ENCODE results near the gene TUNAR. TPM values are rescaled to one million over a fixed set of nuclear protein-coding genes. Genes with fewer than 3 reads are reported as not detected.

TUNAR gene
- total and polyA plus RNA-seq, 5 experiments from 2014 or later: not detected

DNA sequence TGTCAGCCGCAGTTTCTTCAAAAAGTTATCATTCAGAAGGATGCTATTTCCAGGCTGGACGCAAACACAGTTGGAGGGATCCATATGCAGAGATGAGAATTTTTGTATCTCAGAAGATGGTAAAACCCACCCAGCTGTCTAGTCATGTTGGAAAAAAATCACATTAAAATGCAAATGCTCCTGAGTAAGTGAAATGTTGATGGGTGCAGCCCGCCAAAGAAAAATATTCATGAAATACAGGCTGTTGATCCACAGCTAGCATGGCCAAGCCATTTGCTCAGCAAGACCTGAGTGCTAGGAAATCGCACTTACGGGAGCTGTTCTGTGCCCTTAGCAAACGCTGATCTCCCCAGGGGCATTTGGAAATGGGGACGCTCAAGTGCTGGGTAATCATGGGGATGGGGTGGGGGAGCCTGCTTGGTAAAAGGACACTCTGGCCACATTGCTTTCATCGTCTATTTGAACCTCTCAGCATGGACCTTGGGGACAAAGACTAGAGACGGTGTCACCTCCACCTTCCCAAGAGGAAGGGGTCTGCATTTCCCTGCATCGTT lies 25.7 kb downstream of the TUNAR start:
- ATAC-seq (no peak), DNase-seq (no peak)
- H3K4me3 Mint-ChIP-seq: no peak overlapping the region
- H3K36me3 Mint-ChIP-seq: no peaks in the 10 kb centered on the region
- H3K9me3 Mint-ChIP-seq: no peaks in the 10 kb centered on the region
- no peaks in the 10 kb centered on the region for H3K4me1 Mint-ChIP-seq
- peaks cover 18 to 56% (median 32%) of the 10 kb centered on the region in 5 donors for H3K27me3 Mint-ChIP-seq
- H3K27ac Mint-ChIP-seq: no peak overlapping the region
- POLR2A ChIA-PET: no interaction called here

DNA sequence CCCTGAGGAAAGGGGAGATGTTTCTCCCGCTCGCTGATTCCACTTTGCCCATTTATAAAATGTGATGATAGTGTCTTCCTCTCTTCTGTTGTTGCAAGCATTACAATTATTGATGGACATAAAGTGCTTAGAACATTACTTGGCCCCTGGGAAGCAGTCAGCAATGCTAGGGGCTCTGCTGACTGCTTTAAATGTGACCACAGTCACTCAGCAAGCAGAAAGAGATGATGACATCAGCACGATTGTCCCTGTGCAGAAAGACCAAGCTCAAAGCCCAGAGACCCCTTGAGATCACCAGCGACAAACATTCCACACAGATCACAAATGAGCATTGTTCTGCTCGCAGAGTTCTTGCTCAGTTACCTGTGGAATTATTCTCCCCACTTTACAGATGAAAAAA lies 26.5 kb downstream of the TUNAR start:
- H3K4me1 Mint-ChIP-seq: no peaks in the 10 kb centered on the region
- DNase-seq (no peak), ATAC-seq (no peak)
- no peaks in the 10 kb centered on the region for H3K9me3 Mint-ChIP-seq
- no peak overlapping the region for H3K27ac Mint-ChIP-seq
- POLR2A ChIA-PET: no interaction called here
- H3K36me3 Mint-ChIP-seq: no peaks in the 10 kb centered on the region
- peaks cover 18 to 47% (median 30%) of the 10 kb centered on the region in 5 donors for H3K27me3 Mint-ChIP-seq
- no peak overlapping the region for H3K4me3 Mint-ChIP-seq

DNA sequence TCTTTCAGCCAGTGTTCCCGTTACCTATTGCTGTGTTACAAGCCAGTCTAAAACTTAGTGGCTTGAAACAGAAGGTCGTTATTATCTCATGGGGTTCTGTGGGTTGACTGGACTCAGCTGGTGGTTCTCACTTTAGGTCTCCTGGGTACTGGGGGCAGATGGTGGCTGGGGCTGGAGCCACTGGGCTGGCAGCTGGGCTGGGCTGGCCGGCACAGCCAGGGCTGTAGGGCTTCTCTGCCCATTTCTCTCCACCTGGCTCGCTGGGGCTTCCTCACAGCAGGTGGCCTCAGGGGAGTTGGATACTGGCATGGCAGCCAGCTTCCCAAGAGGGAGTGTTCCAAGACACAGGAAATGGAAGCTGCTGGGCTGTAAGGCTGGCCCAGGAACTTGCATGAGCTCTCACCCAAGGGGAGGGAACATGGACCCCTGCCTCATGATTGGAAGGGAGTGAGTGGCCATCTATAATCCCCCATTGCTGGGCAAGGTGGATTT lies 27.0 kb downstream of the TUNAR start:
- no peak overlapping the region for H3K27ac Mint-ChIP-seq

DNA sequence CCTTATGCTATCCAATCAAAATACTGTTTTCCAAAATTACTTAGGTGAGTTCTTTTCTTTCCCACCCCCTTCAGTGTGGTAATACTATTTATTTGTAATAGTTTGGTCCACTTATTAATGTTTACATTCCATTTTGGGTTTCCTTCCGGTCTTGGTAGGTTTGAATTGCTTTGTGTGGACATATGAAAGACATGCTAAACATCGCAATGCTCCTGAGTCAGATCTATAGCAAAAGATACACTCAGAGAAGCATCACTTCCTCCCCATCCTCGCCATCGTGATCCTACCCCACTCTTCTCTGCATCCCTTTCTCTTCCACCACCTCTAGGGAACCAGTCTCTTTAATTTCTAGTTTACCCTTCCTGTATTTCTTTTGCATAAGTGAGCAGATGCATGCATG lies 30.0 kb downstream of the TUNAR start:
- POLR2A ChIA-PET: no interaction called here
- Mint-ChIP-seq H3K36me3 (no peaks in the 10 kb centered on the region), H3K4me1 (no peaks in the 10 kb centered on the region), H3K4me3 (no peak overlapping the region), H3K9me3 (no peaks in the 10 kb centered on the region), H3K27me3 (peaks cover 11 to 33% (median 22%) of the 10 kb centered on the region in 5 donors), H3K27ac (no peak overlapping the region)
- DNase-seq: no peak
- no peak for ATAC-seq

More for the DNA sequence above, 27.0 kb downstream of the TUNAR start:
- Mint-ChIP-seq H3K36me3 (no peaks in the 10 kb centered on the region), H3K27me3 (peaks cover 15 to 42% (median 30%) of the 10 kb centered on the region in 5 donors), H3K9me3 (no peaks in the 10 kb centered on the region), H3K4me3 (no peak overlapping the region), H3K4me1 (no peaks in the 10 kb centered on the region)
- POLR2A ChIA-PET: no interaction called here
- DNase-seq (no peak), ATAC-seq (no peak)

DNA sequence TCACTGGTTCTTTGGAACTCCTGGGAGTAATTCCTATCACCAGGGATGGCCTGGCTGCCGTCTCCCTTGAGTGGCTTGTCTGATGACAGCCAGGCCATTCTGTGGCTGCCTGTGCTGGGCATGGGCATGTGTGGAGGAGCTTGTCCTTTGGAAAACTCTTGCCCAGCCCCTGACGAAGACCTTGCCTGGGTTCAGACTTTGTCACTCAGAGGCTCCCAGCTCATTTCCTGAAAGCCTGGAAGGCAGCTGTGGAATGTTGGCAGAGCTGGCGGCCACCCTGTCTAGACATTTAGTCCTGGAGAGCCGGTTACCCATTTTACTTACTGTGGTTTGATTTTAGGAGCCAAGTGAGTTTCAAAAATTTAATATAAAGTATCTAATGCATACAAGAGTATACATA lies 34.0 kb downstream of the TUNAR start:
- H3K27me3 Mint-ChIP-seq: peaks cover 2 to 43% (median 20%) of the 10 kb centered on the region in 5 donors
- no peak for ATAC-seq
- POLR2A ChIA-PET: no interaction called here
- no peak overlapping the region for H3K4me3 Mint-ChIP-seq
- no peak for DNase-seq
- no peak overlapping the region for H3K27ac Mint-ChIP-seq
- no peaks in the 10 kb centered on the region for H3K4me1 Mint-ChIP-seq
- H3K36me3 Mint-ChIP-seq: no peaks in the 10 kb centered on the region
- no peaks in the 10 kb centered on the region for H3K9me3 Mint-ChIP-seq

DNA sequence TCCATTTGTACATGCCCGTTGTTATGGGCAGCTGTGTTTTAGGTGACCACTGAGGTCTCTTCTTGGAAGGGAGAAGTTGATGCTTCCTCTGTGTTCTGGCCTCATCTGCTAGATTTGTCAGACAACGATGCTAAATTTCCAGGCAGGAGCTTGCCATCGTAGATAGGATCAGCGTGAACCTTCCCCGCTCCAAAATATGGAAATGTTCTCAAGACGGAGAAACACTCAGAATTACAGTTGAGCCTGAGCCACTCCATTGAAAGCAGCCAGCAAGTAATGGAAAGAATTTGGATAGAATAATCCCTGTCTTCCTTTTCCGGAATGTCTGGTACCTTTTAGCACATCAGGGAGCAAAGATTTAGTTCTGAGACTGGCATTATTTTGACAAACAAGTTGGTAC lies 34.8 kb downstream of the TUNAR start:
- Mint-ChIP-seq H3K36me3 (no peaks in the 10 kb centered on the region), H3K4me1 (no peaks in the 10 kb centered on the region), H3K9me3 (no peaks in the 10 kb centered on the region), H3K27ac (peak overlapping the region in 1 of 10 donors; percentile 26), H3K4me3 (no peak overlapping the region), H3K27me3 (peaks cover 2 to 47% (median 20%) of the 10 kb centered on the region in 5 donors)
- DNase-seq (no peak), ATAC-seq (no peak)
- POLR2A ChIA-PET: no interaction called here

DNA sequence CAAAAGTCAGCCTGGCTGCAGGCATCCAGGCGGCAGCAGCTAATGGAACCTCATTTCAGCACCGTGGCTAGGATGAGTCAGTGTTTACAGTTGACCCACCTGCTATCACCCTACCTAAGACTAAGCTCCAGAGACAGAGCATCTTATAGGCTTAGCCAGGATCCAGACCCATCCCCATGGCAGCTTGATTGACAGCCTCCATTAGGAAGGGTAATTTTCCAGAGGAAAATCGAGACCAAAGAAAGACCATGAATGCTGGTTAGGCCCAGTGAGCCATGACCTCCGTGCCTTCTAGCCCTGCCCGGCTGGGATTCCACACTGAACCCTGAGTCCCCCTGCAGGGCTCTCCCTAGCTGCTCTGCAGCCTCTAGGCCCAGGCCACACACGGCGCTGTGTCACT lies 38.7 kb downstream of the TUNAR start:
- no peak overlapping the region for H3K4me3 Mint-ChIP-seq
- H3K9me3 Mint-ChIP-seq: no peaks in the 10 kb centered on the region
- no peaks in the 10 kb centered on the region for H3K4me1 Mint-ChIP-seq
- DNase-seq (no peak), ATAC-seq (no peak)
- POLR2A ChIA-PET: no interaction called here
- H3K27ac Mint-ChIP-seq: no peak overlapping the region
- H3K36me3 Mint-ChIP-seq: no peaks in the 10 kb centered on the region
- peaks cover 3 to 82% (median 20%) of the 10 kb centered on the region in 5 donors for H3K27me3 Mint-ChIP-seq

DNA sequence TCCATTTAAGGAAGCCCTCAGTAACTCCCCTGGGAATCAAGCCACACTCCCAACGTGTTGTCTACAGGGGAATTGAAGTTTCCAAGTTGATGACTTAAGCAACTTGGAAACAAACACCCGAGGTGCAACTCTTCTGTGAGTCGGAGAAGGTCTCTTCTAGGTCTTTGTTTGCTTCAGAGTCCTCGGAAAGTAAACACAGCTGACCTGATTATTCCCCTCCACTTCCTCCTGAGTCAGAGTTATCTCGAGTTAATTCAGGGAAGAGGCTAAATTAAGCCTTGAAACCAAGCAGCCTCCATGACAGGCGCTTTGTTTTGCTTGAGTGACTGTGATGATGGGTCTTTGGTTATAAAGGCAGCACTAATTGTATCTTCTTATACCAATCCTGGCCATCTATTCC lies 41.8 kb downstream of the TUNAR start:
- POLR2A ChIA-PET: no interaction called here
- H3K4me3 Mint-ChIP-seq: no peak overlapping the region
- ATAC-seq (no peak), DNase-seq (no peak)
- H3K27me3 Mint-ChIP-seq: peaks cover 5 to 84% (median 21%) of the 10 kb centered on the region in 5 donors
- H3K4me1 Mint-ChIP-seq: no peaks in the 10 kb centered on the region
- H3K9me3 Mint-ChIP-seq: no peaks in the 10 kb centered on the region
- H3K27ac Mint-ChIP-seq: no peak overlapping the region
- no peaks in the 10 kb centered on the region for H3K36me3 Mint-ChIP-seq

DNA sequence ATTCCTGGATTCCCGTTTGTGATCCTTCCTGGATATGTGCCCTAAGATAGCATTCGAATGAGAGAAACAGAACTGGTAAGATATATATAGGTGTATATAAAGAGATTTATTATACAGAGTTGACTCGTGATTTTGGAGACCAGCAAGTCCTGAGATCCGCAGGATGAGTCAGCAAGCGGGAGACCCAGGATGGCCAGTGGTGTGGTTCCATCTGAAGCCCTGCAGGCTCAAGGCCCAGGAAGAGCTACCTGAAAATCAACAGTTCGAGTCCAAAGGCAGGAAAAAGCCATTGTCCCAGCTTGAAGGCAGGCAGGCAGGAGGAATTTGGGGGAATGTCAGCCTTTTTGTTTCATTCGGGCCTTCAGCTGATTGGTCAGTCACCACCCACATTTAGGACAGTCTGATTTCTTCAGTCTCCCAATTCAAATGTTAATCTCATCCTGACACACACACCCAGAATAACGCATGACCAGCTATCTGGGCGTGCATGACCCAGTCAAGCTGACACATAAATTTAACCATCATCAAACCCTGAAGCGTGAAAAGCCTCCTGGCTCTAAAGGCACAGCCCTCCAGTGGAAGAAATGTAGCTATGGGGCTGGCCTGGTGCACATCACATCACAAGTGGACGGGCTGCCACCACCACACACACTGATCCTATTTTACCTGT lies 44.3 kb downstream of the TUNAR start:
- no peaks in the 10 kb centered on the region for H3K9me3 Mint-ChIP-seq
- no peak for ATAC-seq
- H3K36me3 Mint-ChIP-seq: no peaks in the 10 kb centered on the region
- no peak for DNase-seq
- POLR2A ChIA-PET: no interaction called here
- peaks cover 13 to 82% (median 21%) of the 10 kb centered on the region in 5 donors for H3K27me3 Mint-ChIP-seq
- H3K27ac Mint-ChIP-seq: no peak overlapping the region
- H3K4me3 Mint-ChIP-seq: no peak overlapping the region
- H3K4me1 Mint-ChIP-seq: no peaks in the 10 kb centered on the region

DNA sequence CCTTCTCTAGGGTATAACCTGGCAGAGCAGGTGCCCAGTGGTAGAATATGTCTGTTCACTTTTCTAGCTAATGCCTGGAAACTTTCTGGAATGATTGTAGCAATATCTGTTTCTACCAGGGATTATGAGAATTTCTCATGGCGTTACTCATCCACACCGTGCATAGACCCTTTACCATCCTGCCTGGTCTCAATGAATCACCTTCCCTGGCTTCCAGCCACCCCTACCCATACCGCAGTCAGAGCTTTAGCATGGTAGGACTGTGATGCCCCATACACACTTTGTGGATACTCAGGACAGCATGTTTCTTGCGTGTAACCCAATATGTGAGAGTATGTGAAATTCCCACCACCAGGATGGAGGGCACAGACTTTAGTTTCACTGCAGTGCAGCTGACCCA lies 45.4 kb downstream of the TUNAR start:
- DNase-seq: no peak
- no peaks in the 10 kb centered on the region for H3K4me1 Mint-ChIP-seq
- H3K27ac Mint-ChIP-seq: no peak overlapping the region
- no peak overlapping the region for H3K4me3 Mint-ChIP-seq
- H3K9me3 Mint-ChIP-seq: no peaks in the 10 kb centered on the region
- ATAC-seq: no peak
- H3K36me3 Mint-ChIP-seq: no peaks in the 10 kb centered on the region
- H3K27me3 Mint-ChIP-seq: peaks cover 13 to 74% (median 18%) of the 10 kb centered on the region in 5 donors
- POLR2A ChIA-PET: no interaction called here

DNA sequence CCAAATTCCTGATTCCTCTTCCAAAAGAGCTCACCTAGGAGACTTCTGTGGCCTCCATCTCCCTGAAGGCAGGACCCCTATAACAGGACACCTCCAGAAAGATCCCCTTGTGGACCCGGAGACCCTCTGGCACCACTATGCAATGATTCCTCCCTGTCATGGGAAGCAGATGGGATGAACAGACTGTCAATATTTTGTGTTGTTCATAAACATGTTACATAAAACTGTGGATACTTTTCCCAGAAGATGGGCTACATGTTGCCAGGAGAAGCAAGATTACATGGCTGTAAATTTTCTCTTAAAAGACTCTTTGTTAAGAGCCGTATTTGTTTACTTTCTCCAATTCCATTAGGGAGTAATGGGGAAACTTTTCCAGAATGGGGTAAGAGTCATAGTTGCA lies 52.1 kb downstream of the TUNAR start:
- no peak for DNase-seq
- no peak for ATAC-seq
- POLR2A ChIA-PET: no interaction called here
- no peak overlapping the region for H3K4me3 Mint-ChIP-seq
- H3K9me3 Mint-ChIP-seq: no peaks in the 10 kb centered on the region
- no peaks in the 10 kb centered on the region for H3K4me1 Mint-ChIP-seq
- peaks cover 12 to 64% (median 28%) of the 10 kb centered on the region in 5 donors for H3K27me3 Mint-ChIP-seq
- H3K27ac Mint-ChIP-seq: no peak overlapping the region
- H3K36me3 Mint-ChIP-seq: no peaks in the 10 kb centered on the region

DNA sequence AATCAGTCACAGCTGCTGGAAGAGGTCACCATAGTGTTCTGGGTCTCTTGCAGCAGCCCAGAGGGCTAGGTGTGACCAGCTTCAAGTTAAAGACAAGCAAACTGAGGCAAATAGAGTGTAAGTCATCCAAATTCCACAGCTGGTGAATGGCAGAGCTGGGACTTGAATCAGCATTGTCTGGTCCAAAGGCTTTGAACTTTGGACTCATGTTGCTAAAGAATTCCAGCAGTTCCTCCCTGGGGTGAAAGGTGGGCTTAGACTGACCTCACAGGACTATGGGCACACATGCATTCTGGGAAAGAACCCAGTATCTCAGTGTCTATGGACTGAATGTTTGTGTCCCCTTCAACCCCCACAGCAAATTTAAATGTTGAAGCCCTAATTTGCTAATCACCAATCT lies 54.8 kb downstream of the TUNAR start:
- no peak for ATAC-seq
- peaks cover 10 to 55% (median 24%) of the 10 kb centered on the region in 5 donors for H3K27me3 Mint-ChIP-seq
- no peak overlapping the region for H3K4me3 Mint-ChIP-seq

DNA sequence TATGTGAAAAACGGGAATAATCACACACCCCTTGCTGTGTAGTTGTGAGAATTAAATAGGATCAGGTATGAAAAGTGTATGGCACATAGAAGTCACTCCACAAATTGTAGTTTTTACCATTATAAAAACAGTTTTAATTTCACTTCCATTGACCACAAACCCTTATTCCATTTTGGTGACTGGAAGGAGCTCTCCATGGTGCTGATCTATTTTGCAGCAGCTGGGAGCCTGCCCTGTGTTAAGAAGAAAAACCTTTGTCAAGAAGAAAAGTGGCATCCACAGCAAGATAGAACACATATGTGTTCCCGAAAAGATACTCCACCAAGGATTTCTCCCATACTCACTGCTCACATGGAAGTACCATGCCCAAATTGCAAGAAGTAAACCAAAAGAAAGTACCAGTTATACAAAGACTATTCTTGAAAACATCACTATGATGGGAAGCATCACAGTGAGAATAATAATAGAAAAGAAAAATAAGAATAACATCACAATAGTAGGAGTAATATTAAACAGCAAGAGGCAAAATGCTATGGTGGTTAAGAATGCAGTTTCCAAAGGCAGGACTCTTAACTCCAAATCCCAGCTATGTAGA lies 58.7 kb downstream of the TUNAR start:
- no peak overlapping the region for H3K4me3 Mint-ChIP-seq
- ATAC-seq (no peak), DNase-seq (peak in 3 of 10 donors; percentile 2 to 25 (median 10))
- peaks cover 0 to 8% (median 0%) of the 10 kb centered on the region in 9 donors for H3K9me3 Mint-ChIP-seq
- POLR2A ChIA-PET: no interaction called here
- H3K27ac Mint-ChIP-seq: no peak overlapping the region
- no peaks in the 10 kb centered on the region for H3K36me3 Mint-ChIP-seq
- no peaks in the 10 kb centered on the region for H3K4me1 Mint-ChIP-seq
- peaks cover 7 to 38% (median 12%) of the 10 kb centered on the region in 5 donors for H3K27me3 Mint-ChIP-seq

More for the DNA sequence above, 54.8 kb downstream of the TUNAR start:
- Mint-ChIP-seq H3K36me3 (no peaks in the 10 kb centered on the region), H3K27ac (no peak overlapping the region), H3K9me3 (no peaks in the 10 kb centered on the region), H3K4me1 (no peaks in the 10 kb centered on the region)
- DNase-seq: no peak
- POLR2A ChIA-PET: no interaction called here

Measured in naive thymus-derived CD8-positive, alpha-beta T cell (primary cell).